H9 (cell line): ENCODE measurements around the gene RAB33B. TPM values are rescaled to one million over a fixed set of nuclear protein-coding genes. Genes with fewer than 3 reads are reported as not detected.

Experiments used
- DNase-seq: peaks from one replicate; pipeline ENCODE4 v3.0.0-alpha.2; 2017
- H2AFZ ChIP-seq: one replicate; pipeline ENCODE4 v1.6.1; 2013; ENCODE audit warnings: mild to moderate bottlenecking, low read length, control low read depth, moderate library complexity
- H2AK5ac ChIP-seq: 2 replicates; pipeline ENCODE4 v1.6.1; 2013; ENCODE audit warnings: low read length, control low read depth, mixed read lengths; ENCODE audit not compliant: insufficient read length
- H2BK120ac ChIP-seq: one replicate; pipeline ENCODE4 v1.6.1; 2013; ENCODE audit warnings: low read depth, mild to moderate bottlenecking, low read length, control low read depth, inconsistent platforms; ENCODE audit not compliant: poor library complexity, severe bottlenecking
- H2BK12ac ChIP-seq: 2 replicates; pipeline ENCODE4 v1.6.1; 2013; ENCODE audit warnings: low read length, control low read depth, mixed read lengths, low read depth; ENCODE audit not compliant: insufficient read length
- H2BK15ac ChIP-seq: 2 replicates; pipeline ENCODE4 v1.6.1; 2013; ENCODE audit warnings: low read depth, low read length, control low read depth
- H2BK20ac ChIP-seq: one replicate; pipeline ENCODE4 v1.6.1; 2013; ENCODE audit warnings: low read depth, mild to moderate bottlenecking, low read length, control low read depth, inconsistent platforms; ENCODE audit not compliant: poor library complexity, severe bottlenecking
- H2BK5ac ChIP-seq: 2 replicates; pipeline ENCODE4 v1.6.1; 2013; ENCODE audit warnings: low read length, control low read depth, mixed read lengths; ENCODE audit not compliant: insufficient read length
- H3K14ac ChIP-seq: 2 replicates; pipeline ENCODE4 v1.6.1; 2013; ENCODE audit warnings: low read length, control low read depth; ENCODE audit not compliant: insufficient read depth
- H3K18ac ChIP-seq: 2 replicates; pipeline ENCODE4 v1.6.1; 2013; ENCODE audit warnings: low read depth, mild to moderate bottlenecking, mixed read lengths, low read length, control low read depth; ENCODE audit not compliant: insufficient read length
- H3K23ac ChIP-seq: 2 replicates; pipeline ENCODE4 v1.6.1; 2013; ENCODE audit warnings: low read length, control low read depth, mixed read lengths, low read depth; ENCODE audit not compliant: insufficient read length
- H3K23me2 ChIP-seq: 2 replicates; pipeline ENCODE4 v1.6.1; 2013; ENCODE audit warnings: low read depth, mild to moderate bottlenecking, mixed read lengths, low read length, control low read depth; ENCODE audit not compliant: insufficient read length, poor library complexity, severe bottlenecking
- H3K27ac ChIP-seq: 2 replicates; pipeline ENCODE4 v1.5.1; 2013; ENCODE audit warnings: low read length, control low read depth, mixed read lengths, low read depth; ENCODE audit not compliant: insufficient read length
- H3K27me3 ChIP-seq: 2 replicates; pipeline ENCODE4 v1.6.1; 2013; ENCODE audit warnings: low read length, control low read depth, inconsistent platforms; ENCODE audit not compliant: insufficient read depth
- H3K4ac ChIP-seq: 2 replicates; pipeline ENCODE4 v1.6.1; 2013; ENCODE audit warnings: low read depth, mild to moderate bottlenecking, control low read depth, inconsistent platforms, low read length, moderate library complexity
- H3K4me1 ChIP-seq: 2 replicates; pipeline ENCODE4 v1.6.1; 2013; ENCODE audit warnings: low read length, control low read depth, inconsistent platforms; ENCODE audit not compliant: insufficient read depth
- H3K4me2 ChIP-seq: 2 replicates; pipeline ENCODE4 v1.6.1; 2013; ENCODE audit warnings: low read length, control low read depth, mixed read lengths; ENCODE audit not compliant: insufficient read length, insufficient read depth
- H3K56ac ChIP-seq: 2 replicates; pipeline ENCODE4 v1.6.1; 2013; ENCODE audit warnings: low read depth, mild to moderate bottlenecking, mixed read lengths, low read length, control low read depth; ENCODE audit not compliant: insufficient read length
- H3K79me1 ChIP-seq: 2 replicates; pipeline ENCODE4 v1.6.1; 2013; ENCODE audit warnings: low read depth, mild to moderate bottlenecking, moderate library complexity, low read length, control low read depth, inconsistent platforms; ENCODE audit not compliant: insufficient read depth, poor library complexity, severe bottlenecking
- H3K79me2 ChIP-seq: 2 replicates; pipeline ENCODE4 v1.6.1; 2013; ENCODE audit warnings: low read length, control low read depth, inconsistent platforms; ENCODE audit not compliant: insufficient read depth
- H3K9ac ChIP-seq: 2 replicates; pipeline ENCODE4 v1.6.1; 2013; ENCODE audit warnings: low read length, control low read depth, mixed read lengths; ENCODE audit not compliant: insufficient read length; ENCODE audit errors: extremely low read depth
- H3K9me3 ChIP-seq: one replicate; pipeline ENCODE4 v1.6.1; 2013; ENCODE audit warnings: low read depth, low read length, inconsistent platforms; ENCODE audit not compliant: control insufficient read depth
- H3T11ph ChIP-seq: one replicate; pipeline ENCODE4 v1.6.1; 2013; ENCODE audit warnings: mild to moderate bottlenecking, low read length, control low read depth, inconsistent platforms
- H4K20me1 ChIP-seq: one replicate; pipeline ENCODE4 v1.6.1; 2013; ENCODE audit not compliant: control insufficient read depth, insufficient read length, insufficient read depth
- H4K5ac ChIP-seq: 2 replicates; pipeline ENCODE4 v1.6.1; 2013; ENCODE audit warnings: low read depth, mild to moderate bottlenecking, mixed read lengths, low read length, control low read depth; ENCODE audit not compliant: insufficient read length
- H4K8ac ChIP-seq: replicated peaks from 2 replicates; pipeline ENCODE4 v1.6.1; 2013; ENCODE audit warnings: low read length, control low read depth, mixed read lengths, low read depth; ENCODE audit not compliant: insufficient read length
- H4K91ac ChIP-seq: 2 replicates; pipeline ENCODE4 v1.6.1; 2013; ENCODE audit warnings: low read depth, mild to moderate bottlenecking, moderate library complexity, mixed read lengths, low read length, control low read depth; ENCODE audit not compliant: insufficient read length
- H3K27ac Mint-ChIP-seq, 3 experiments: 2 replicates in 2 of 3; 3 replicates in 1 of 3; pipeline ENCODE4 v1.8.0; 2020 to 2021; ENCODE audit warnings: mixed read lengths in 3 of 3, mild to moderate bottlenecking in 1 of 3, moderate library complexity in 1 of 3
- H3K27me3 Mint-ChIP-seq: 2 replicates; pipeline ENCODE4 v1.8.0; 2021; ENCODE audit warnings: low read depth, mild to moderate bottlenecking, moderate library complexity, mixed read lengths
- H3K36me3 Mint-ChIP-seq, 3 experiments: 2 replicates in 2 of 3; 3 replicates in 1 of 3; pipeline ENCODE4 v1.8.0; 2020 to 2021; ENCODE audit warnings: low read depth in 3 of 3, mixed read lengths in 3 of 3; ENCODE audit not compliant: insufficient read depth in 1 of 3
- H3K4me1 Mint-ChIP-seq, 2 experiments: 2 replicates each; pipeline ENCODE4 v1.8.0; 2020; ENCODE audit warnings: mixed read lengths in 2 of 2
- H3K4me3 Mint-ChIP-seq, 2 experiments: 2 replicates in 1 of 2; 3 replicates in 1 of 2; pipeline ENCODE4 v1.8.0; 2020 to 2021; ENCODE audit warnings: mild to moderate bottlenecking in 2 of 2, mixed read lengths in 2 of 2, moderate library complexity in 1 of 2
- H3K9me3 Mint-ChIP-seq, 2 experiments: 2 replicates in 1 of 2; 3 replicates in 1 of 2; pipeline ENCODE4 v1.8.0; 2020; ENCODE audit warnings: mild to moderate bottlenecking in 2 of 2, mixed read lengths in 2 of 2, moderate library complexity in 1 of 2
- WGBS: extraction: QIAGEN DNeasy Blood & Tissue Kit; methylation state at CpG from one replicate; pipeline ENCODE4 v1.1.7; 2013; ENCODE audit warnings: missing lambda C conversion rate, low lambda C conversion rate, mixed read lengths; ENCODE audit not compliant: insufficient read length; ENCODE audit errors: extremely low coverage; 5-methylcytosine and 5-hydroxymethylcytosine counted together
- total RNA-seq: library from RNA; stranded (reverse); gene quantifications from 2 replicates; pipeline ENCODE4 v1.2.1, GENCODE V29; 2021
- TF ChIP-seq, protein P1 (sequence below): fragments of 200-600 bp; sonication (generic); conservative IDR thresholded peaks from 3 replicates; pipeline ENCODE4 v1.8.0; 2021; ENCODE audit warnings: antibody characterized with exemption, mild to moderate bottlenecking

Gene RAB33B
- total RNA-seq, 1 experiment from 2014 or later = 7.7 TPM

DNA sequence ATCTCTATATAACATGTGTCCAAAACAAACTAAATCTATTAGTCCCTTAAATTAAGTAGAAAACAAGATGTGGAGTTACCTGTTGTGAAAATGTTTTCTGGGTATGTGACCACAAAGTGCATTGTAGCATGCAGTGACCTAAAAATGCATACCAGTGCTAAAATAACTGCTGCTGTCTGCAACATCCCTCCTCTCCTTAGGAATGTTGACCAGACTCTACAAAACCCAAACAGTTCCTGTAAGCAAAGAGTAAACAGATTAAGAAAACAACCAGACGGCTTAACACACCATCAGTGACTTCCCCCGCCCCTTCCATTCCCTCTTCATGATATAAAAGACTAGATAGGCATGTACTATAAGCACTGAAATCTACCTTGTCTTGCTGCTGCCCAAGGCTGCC, 15.8 kb upstream of the RAB33B start:
- Mint-ChIP-seq H3K36me3 (peaks cover 24 to 48% (median 38%) of the 10 kb centered on the region in 3 experiments), H3K27ac (no peak overlapping the region), H3K4me1 (peaks cover 3 to 5% of the 10 kb centered on the region in 2 experiments; a peak in 2 of 4 replicates), H3K4me3 (no peak overlapping the region), H3K27me3 (no peaks in the 10 kb centered on the region), H3K9me3 (peaks cover 15 to 22% of the 10 kb centered on the region in 2 experiments)
- Histone ChIP-seq H3K27me3 (no peaks in the 10 kb centered on the region), H4K5ac (no peak overlapping the region), H3K27ac (no peak overlapping the region), H2BK12ac (no peak overlapping the region), H3K9me3 (no peaks in the 10 kb centered on the region), H3K79me2 (no peaks in the 10 kb centered on the region), H2BK15ac (no peak overlapping the region), H4K91ac (no peak overlapping the region), H3T11ph (no peak overlapping the region), H3K4ac (no peak overlapping the region), H2BK120ac (no peak overlapping the region), H4K20me1 (no peaks in the 10 kb centered on the region), H4K8ac (no peak overlapping the region), H3K79me1 (no peaks in the 10 kb centered on the region), H3K56ac (no peak overlapping the region), H2BK20ac (no peak overlapping the region), H3K4me2 (no peak overlapping the region), H3K14ac (no peak overlapping the region), H3K9ac (no peak overlapping the region), H3K23ac (no peak overlapping the region), H3K18ac (no peak overlapping the region), H2BK5ac (no peak overlapping the region), H2AFZ (no peak overlapping the region), H3K23me2 (no peaks in the 10 kb centered on the region), H3K4me1 (no peaks in the 10 kb centered on the region), H2AK5ac (no peak overlapping the region)
- WGBS = no CpG with 5 or more reads among the region's 2 CpGs
- DNase-seq = no peak
- TF ChIP-seq, protein P1, sequence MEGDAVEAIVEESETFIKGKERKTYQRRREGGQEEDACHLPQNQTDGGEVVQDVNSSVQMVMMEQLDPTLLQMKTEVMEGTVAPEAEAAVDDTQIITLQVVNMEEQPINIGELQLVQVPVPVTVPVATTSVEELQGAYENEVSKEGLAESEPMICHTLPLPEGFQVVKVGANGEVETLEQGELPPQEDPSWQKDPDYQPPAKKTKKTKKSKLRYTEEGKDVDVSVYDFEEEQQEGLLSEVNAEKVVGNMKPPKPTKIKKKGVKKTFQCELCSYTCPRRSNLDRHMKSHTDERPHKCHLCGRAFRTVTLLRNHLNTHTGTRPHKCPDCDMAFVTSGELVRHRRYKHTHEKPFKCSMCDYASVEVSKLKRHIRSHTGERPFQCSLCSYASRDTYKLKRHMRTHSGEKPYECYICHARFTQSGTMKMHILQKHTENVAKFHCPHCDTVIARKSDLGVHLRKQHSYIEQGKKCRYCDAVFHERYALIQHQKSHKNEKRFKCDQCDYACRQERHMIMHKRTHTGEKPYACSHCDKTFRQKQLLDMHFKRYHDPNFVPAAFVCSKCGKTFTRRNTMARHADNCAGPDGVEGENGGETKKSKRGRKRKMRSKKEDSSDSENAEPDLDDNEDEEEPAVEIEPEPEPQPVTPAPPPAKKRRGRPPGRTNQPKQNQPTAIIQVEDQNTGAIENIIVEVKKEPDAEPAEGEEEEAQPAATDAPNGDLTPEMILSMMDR = no peak
